Psoas muscle (tissue), 8 donors: ENCODE results near the gene TMPO. TPM values are rescaled to one million over a fixed set of nuclear protein-coding genes. Genes with fewer than 3 reads are reported as not detected.
A peak's percentile ranks its signal among the peaks of the same experiment; 100 is the strongest.

Experiments
- ATAC-seq, 4 donors: fragments of 200-7000 bp; cut with Tn5 transposase; one replicate each; pipeline ENCODE4 v1.9.1; 2020; ENCODE audit warnings: moderate library complexity in 3 of 4, mild to moderate bottlenecking in 2 of 4
- DNase-seq, 2 donors: peaks; one replicate each; pipeline ENCODE4 v3.0.0-alpha.2; 2020
- H3K27ac ChIP-seq: fragments of 200-600 bp; one replicate; pipeline ENCODE4 v1.8.0; 2022
- H3K27me3 ChIP-seq, 3 donors: fragments of 200-600 bp in 1 of 3; one replicate each; pipeline versions ENCODE4 v1.6.1 to v1.8.0; 2013 to 2022; ENCODE audit warnings: low read length in 2 of 3, mild to moderate bottlenecking in 2 of 3, moderate library complexity in 1 of 3; ENCODE audit not compliant: insufficient read depth in 3 of 3
- H3K36me3 ChIP-seq, 2 donors: fragments of 200-600 bp in 1 of 2; one replicate each; pipeline versions ENCODE4 v1.6.1 to v1.8.0; 2013 to 2022; ENCODE audit warnings: low read depth in 1 of 2, mild to moderate bottlenecking in 1 of 2, moderate library complexity in 1 of 2; ENCODE audit not compliant: insufficient read depth in 1 of 2
- H3K4me1 ChIP-seq: fragments of 200-600 bp; one replicate; pipeline ENCODE4 v1.8.0; 2022
- H3K4me3 ChIP-seq: fragments of 200-600 bp; one replicate; pipeline ENCODE4 v1.8.0; 2022; ENCODE audit warnings: mild to moderate bottlenecking
- H3K9me3 ChIP-seq: fragments of 200-600 bp; one replicate; pipeline ENCODE4 v1.8.0; 2022
- CTCF ChIP-seq: fragments of 200-600 bp; IDR thresholded peaks from one replicate; pipeline ENCODE4 v1.8.0; 2022; ENCODE audit warnings: antibody characterized with exemption
- WGBS, 3 donors: extraction: QIAGEN DNeasy Blood & Tissue Kit; methylation state at CpG; one replicate each; pipeline versions ENCODE4 v1.1.6 to v1.1.7; 2013; 5-methylcytosine and 5-hydroxymethylcytosine counted together
- intact Hi-C, 2 donors: fragments of 100-400 bp; cut with DNase I; formaldehyde crosslinking; loops; one replicate each; pipeline versions ENCODE4 v1.11.0 to v1.14.2; 2022
- long read RNA-seq, 2 donors: library from polyadenylated mRNA; unstranded; transcript quantifications; one replicate each; pipeline ENCODE4 v2.0.0, GENCODE V29; 2021
- polyA plus RNA-seq, 3 donors: library from polyadenylated mRNA; stranded (reverse); fragments of 200-250 nt; gene quantifications; one replicate each; pipeline ENCODE4 v1.2.3, GENCODE V29; 2013
- total RNA-seq, 4 donors: library from RNA; stranded (reverse); fragmentation: NEBNext Ultra II Directional in 2 of 4; extraction: Animal tissue kit (Norgen Biotek cat#: 25700) in 2 of 4; gene quantifications; one replicate each; pipeline versions ENCODE4 v1.2.1 to v1.2.4, GENCODE V29; 2021 to 2023
- donor health status: healthy with polysubstance abuse.
- donor health status: DM: no; HTN: no; CAD: no; lungs with moderate emphysema.
- donor health status: Bipolar disorder and iron deficiency.
- donor health status: healthy.
- donor health status: DM: yes; HTN: yes; CAD: no.
- donor health status: DM: no; HTN: no; CAD: no.
- donor health status: DM: no; HTN: no; CAD: no.
- donor health status: DM: yes; HTN: yes; CAD: no.

TMPO gene
- total RNA-seq (10 to 100 TPM in 2 of 4 donors, 1 to 10 TPM in 2; 9.1 to 15.9 (median 10.8) TPM), polyA plus RNA-seq (10 to 100 TPM in 1 of 3 donors, 1 to 10 TPM in 2; 5.9 to 13.1 (median 7.9) TPM)
- long read RNA-seq, donor 1, partial matches to known transcripts: 0 of 2 reads
- long read RNA-seq, donor 1, other reads (novel, unspliced or antisense): 0 of 2 reads
- long read RNA-seq, donor 2, full-length matches to known transcripts: 4 of 8 reads
- long read RNA-seq, donor 2, partial matches to known transcripts: 1 of 8 reads
- long read RNA-seq, donor 2, other reads (novel, unspliced or antisense): 3 of 8 reads

DNA sequence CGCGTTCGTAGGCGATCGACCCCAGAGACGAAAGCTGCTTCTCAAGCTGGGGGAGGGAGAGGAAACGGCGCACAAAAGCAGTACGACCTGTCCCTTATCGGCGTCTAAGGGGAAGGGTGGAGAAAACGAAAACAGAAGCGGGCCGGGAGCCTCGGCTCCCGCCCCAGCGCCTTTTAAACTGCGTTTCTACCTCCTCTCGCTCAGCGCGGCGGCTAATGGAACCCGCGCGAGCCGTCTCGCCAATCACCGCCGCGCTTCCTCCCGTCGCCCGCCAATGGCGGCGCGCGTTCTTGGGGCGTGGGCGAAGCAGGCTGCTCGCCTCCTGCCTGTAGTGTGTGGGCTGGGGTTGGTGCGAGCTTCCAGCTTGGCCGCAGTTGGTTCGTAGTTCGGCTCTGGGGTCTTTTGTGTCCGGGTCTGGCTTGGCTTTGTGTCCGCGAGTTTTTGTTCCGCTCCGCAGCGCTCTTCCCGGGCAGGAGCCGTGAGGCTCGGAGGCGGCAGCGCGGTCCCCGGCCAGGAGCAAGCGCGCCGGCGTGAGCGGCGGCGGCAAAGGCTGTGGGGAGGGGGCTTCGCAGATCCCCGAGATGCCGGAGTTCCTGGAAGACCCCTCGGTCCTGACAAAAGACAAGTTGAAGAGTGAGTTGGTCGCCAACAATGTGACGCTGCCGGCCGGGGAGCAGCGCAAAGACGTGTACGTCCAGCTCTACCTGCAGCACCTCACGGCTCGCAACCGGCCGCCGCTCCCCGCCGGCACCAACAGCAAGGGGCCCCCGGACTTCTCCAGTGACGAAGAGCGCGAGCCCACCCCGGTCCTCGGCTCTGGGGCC lies at the start of gene TMPO:
Gene TMPO (plus strand): TSS at position 304 of the 824 bp plus-strand sequence. CDS start 278 bp downstream, at position 582.
- intact Hi-C loops: loop anchor here (1.0 to 10.0 kb wide), 4 partner anchors 17 to 91 kb away; no protein-coding TSS in a partner anchor
- peak within 1 kb of the TSS; percentile 96 for H3K4me3 ChIP-seq
- ATAC-seq (peak; percentile 100), DNase-seq (peak; percentile 89 to 94)
- whole genome bisulfite sequencing, 3 donors: 0% methylated on average over 55 to 88 of the region's 88 CpGs
- H3K27me3 ChIP-seq: no peaks in the 10 kb centered on the region
- H3K27ac ChIP-seq: peak within 1 kb of the TSS; percentile 88
- H3K4me1 ChIP-seq: peaks cover 16% of the 10 kb centered on the region
- no peaks in the 10 kb centered on the region for H3K36me3 ChIP-seq
- H3K9me3 ChIP-seq: no peaks in the 10 kb centered on the region
- TF ChIP-seq CTCF: peak; percentile 5

GRCh38 chr12:98465950-98466602 lies 49.3 kb upstream of the TMPO start:
- TF ChIP-seq CTCF: no peak
- Histone ChIP-seq H3K36me3 (no peaks in the 10 kb centered on the region), H3K27me3 (no peaks in the 10 kb centered on the region), H3K4me3 (no peak overlapping the region), H3K9me3 (no peaks in the 10 kb centered on the region), H3K4me1 (no peaks in the 10 kb centered on the region), H3K27ac (no peak overlapping the region)
- 89 to 96% (median 90%) methylated on average over 2 of the region's 2 CpGs for WGBS, 3 donors
- peak in 3 of 4 donors; percentile 35 to 57 (median 36) for ATAC-seq
- DNase-seq: no peak
- intact Hi-C loops: no loop called here

DNA sequence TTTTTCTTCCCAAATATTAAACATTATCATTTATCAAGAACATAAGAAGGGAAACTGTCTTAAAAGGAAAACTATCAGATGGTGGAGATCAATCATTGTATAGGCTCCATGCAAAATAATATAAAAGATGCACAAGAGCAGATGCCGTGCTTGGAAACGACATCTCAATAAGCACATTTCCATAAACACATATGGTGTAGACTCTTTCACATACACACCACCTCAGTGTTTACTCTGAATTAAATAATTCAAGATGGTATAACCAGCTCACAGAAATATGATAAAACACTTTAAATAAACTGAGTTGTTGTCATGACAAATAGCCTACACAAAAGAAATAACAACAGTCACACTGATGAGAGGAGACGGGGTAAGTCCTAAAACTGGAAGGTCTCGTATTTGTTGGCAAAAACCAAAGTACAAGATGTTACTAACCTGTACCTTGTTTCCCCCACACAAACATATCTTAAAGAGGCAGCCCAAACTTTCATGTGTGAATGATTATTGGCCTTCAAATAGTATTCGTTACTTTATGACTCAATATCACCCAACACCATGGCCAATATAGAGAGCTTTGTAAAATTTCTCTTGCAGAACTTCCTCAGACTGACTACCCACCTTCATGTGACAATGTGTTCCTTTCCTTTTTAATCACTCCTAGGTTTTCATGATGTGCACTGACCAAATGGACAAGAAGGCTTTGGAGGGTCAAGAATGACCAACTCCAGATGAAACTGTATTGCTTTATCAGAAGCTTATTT lies 48.6 kb upstream of the TMPO start:
- H3K9me3 ChIP-seq: no peaks in the 10 kb centered on the region
- intact Hi-C loops: no loop called here

More for the DNA sequence above, 48.6 kb upstream of the TMPO start:
- TF ChIP-seq CTCF: no peak
- Histone ChIP-seq H3K4me3 (no peak overlapping the region), H3K4me1 (no peaks in the 10 kb centered on the region), H3K27ac (no peak overlapping the region), H3K27me3 (no peaks in the 10 kb centered on the region), H3K36me3 (no peaks in the 10 kb centered on the region)
- ATAC-seq (no peak), DNase-seq (no peak)
- 77 to 90% (median 86%) methylated on average over 5 of the region's 5 CpGs for whole genome bisulfite sequencing, 3 donors
